ENCODE data around the gene NR3C1.

- no peak for TF ChIP-seq CTCF (IDR thresholded peaks at IDR 0.05; ENCODE audit: low read length)
- TF ChIP-seq EZH2 (optimal IDR thresholded peaks at IDR 0.05; ENCODE audit: low read depth, low read length): no peak
Measured at GRCh38 chr5:143302341-143303045, 101.0 kb downstream of the NR3C1 start.
